Measurements from ENCODE around the gene DLX1. TPM values are rescaled to one million over a fixed set of nuclear protein-coding genes. Genes with fewer than 3 reads are reported as not detected.
"Not testable (repeated sequence)": the region's sequence is repeated elsewhere in the genome, so short reads cannot be mapped to it uniquely, and the experiment has no call there.

DLX1 gene
- total and polyA plus RNA-seq, 3 donors from 2014 or later, result 0.21 TPM; not detected in 2

- Histone ChIP-seq H3K4me1 (no peaks in the 10 kb centered on the region), H3K36me3 (ENCODE audit: low read depth, missing control alignments) (no peaks in the 10 kb centered on the region), H3K27ac (no peak overlapping the region), H3K27me3 (no peaks in the 10 kb centered on the region), H3K4me3 (no peak overlapping the region), H3K9me3 (no peaks in the 10 kb centered on the region)
- no peak for DNase-seq
- TF ChIP-seq CTCF (IDR thresholded peaks at IDR 0.05) (no peak), POLR2A (IDR thresholded peaks at IDR 0.05) (no peak)
- intact Hi-C loops (cut with DNase I; ENCODE audit: low total_unique reads), result no loop called here
- WGBS, 2 donors, result 94% methylated on average over 1 of the region's 1 CpG
Observed at GRCh38 chr2:172053486-172053885, 31.8 kb upstream of the DLX1 start.

- H3K27ac ChIP-seq, result no peak overlapping the region
- H3K4me3 ChIP-seq, result no peak overlapping the region
- no peaks in the 10 kb centered on the region for H3K9me3 ChIP-seq
- intact Hi-C loops (cut with DNase I; ENCODE audit: low total_unique reads), result no loop called here
- no peaks in the 10 kb centered on the region for H3K36me3 ChIP-seq (ENCODE audit: low read depth, missing control alignments)
- TF ChIP-seq CTCF (IDR thresholded peaks at IDR 0.05) (no peak), POLR2A (IDR thresholded peaks at IDR 0.05) (no peak)
- H3K4me1 ChIP-seq, result no peaks in the 10 kb centered on the region
- 84 to 89% methylated on average over 2 of the region's 2 CpGs for WGBS, 2 donors
- no peaks in the 10 kb centered on the region for H3K27me3 ChIP-seq
- DNase-seq, result no peak
Observed at GRCh38 chr2:172056293-172056692, 29.0 kb upstream of the DLX1 start.

GRCh38 chr2:172058660-172059059 lies 26.6 kb upstream of the DLX1 start:
- Histone ChIP-seq H3K27me3 (no peaks in the 10 kb centered on the region), H3K36me3 (ENCODE audit: low read depth, missing control alignments) (no peaks in the 10 kb centered on the region), H3K4me3 (no peak overlapping the region), H3K9me3 (no peaks in the 10 kb centered on the region), H3K27ac (no peak overlapping the region), H3K4me1 (no peaks in the 10 kb centered on the region)
- WGBS, 2 donors, result 77 to 80% methylated on average over 5 of the region's 5 CpGs
- intact Hi-C loops (cut with DNase I; ENCODE audit: low total_unique reads), result no loop called here
- TF ChIP-seq POLR2A (IDR thresholded peaks at IDR 0.05) (no peak), CTCF (IDR thresholded peaks at IDR 0.05) (no peak)
- DNase-seq, result no peak

- 81 to 84% methylated on average over 5 of the region's 5 CpGs for WGBS, 2 donors
- H3K36me3 ChIP-seq (ENCODE audit: low read depth, missing control alignments); H3K9me3 ChIP-seq; intact Hi-C loops (cut with DNase I; ENCODE audit: low total_unique reads); H3K27me3 ChIP-seq; H3K27ac ChIP-seq; H3K4me3 ChIP-seq; DNase-seq; H3K4me1 ChIP-seq: not testable (repeated sequence)
Observed at GRCh38 chr2:172060118-172060517, 25.2 kb upstream of the DLX1 start.

- WGBS, 2 donors, result 78 to 92% methylated on average over 1 of the region's 1 CpG
- Histone ChIP-seq H3K4me3 (no peak overlapping the region), H3K9me3 (no peaks in the 10 kb centered on the region), H3K27ac (no peak overlapping the region), H3K4me1 (no peaks in the 10 kb centered on the region), H3K36me3 (ENCODE audit: low read depth, missing control alignments) (no peaks in the 10 kb centered on the region), H3K27me3 (no peaks in the 10 kb centered on the region)
- intact Hi-C loops (cut with DNase I; ENCODE audit: low total_unique reads), result no loop called here
- no peak for TF ChIP-seq CTCF (IDR thresholded peaks at IDR 0.05)
- no peak for TF ChIP-seq POLR2A (IDR thresholded peaks at IDR 0.05)
- DNase-seq, result no peak
Observed at GRCh38 chr2:172062402-172063004, 22.8 kb upstream of the DLX1 start.

Data from testis (tissue), 3 donors.